Neural progenitor cell (in vitro differentiated cells): ENCODE measurements around the gene USP36.

Source experiments
- CTCF ChIP-seq: fragments of 200-600 bp; sonication (generic); IDR thresholded peaks from 2 replicates; pipeline ENCODE4 v1.5.1; 2017; ENCODE audit warnings: antibody characterized with exemption, mild to moderate bottlenecking
- EZH2 ChIP-seq: fragments of 200-600 bp; sonication (generic); IDR thresholded peaks from 2 replicates; pipeline ENCODE4 v1.6.1; 2017; ENCODE audit warnings: antibody characterized with exemption, mild to moderate bottlenecking, moderate library complexity

DNA sequence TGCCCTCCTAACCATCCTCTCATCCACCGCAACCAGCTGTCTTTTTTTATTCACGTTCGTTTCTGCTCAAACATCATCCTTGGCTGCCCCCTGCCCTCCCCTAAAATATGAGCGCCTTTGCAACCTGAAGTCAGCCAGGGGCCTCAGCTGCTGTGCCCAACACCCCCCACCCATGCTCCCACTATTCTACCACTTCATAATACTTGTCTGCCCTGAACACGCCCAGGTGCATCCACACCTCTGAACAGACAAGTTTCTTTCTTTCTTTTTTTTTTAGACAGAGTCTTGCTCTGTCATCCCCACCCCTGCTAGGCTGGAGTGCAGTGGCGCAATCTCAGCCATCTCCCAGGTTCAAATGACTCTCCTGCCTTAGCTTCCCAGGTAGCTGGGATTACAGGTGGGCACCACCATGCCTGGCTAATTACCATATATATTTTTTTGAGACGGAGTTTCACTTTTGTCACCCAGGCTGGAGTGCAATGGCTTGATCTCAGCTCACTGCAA lies 35.5 kb upstream of the USP36 start:
- TF ChIP-seq CTCF (no peak), EZH2 (no peak)
